Nephron (organoid): ENCODE measurements around the gene LRCH1.
A peak's percentile ranks its signal among the peaks of the same experiment; 100 is the strongest.

Experiments
- H3K27ac Mint-ChIP-seq, 3 experiments: 2 replicates each; pipeline ENCODE4 v1.8.0; 2020; ENCODE audit warnings: mixed read lengths in 3 of 3, mild to moderate bottlenecking in 2 of 3, moderate library complexity in 1 of 3
- H3K27me3 Mint-ChIP-seq: 2 replicates; pipeline ENCODE4 v1.8.0; 2021; ENCODE audit warnings: low read depth, mild to moderate bottlenecking, moderate library complexity, mixed read lengths
- H3K36me3 Mint-ChIP-seq: 2 replicates; pipeline ENCODE4 v1.8.0; 2020; ENCODE audit warnings: low read depth, mixed read lengths
- H3K4me1 Mint-ChIP-seq: 2 replicates; pipeline ENCODE4 v1.8.0; 2020; ENCODE audit warnings: mixed read lengths
- H3K4me3 Mint-ChIP-seq, 3 experiments: 2 replicates each; pipeline ENCODE4 v1.8.0; 2020; ENCODE audit warnings: mild to moderate bottlenecking in 3 of 3, mixed read lengths in 3 of 3, moderate library complexity in 2 of 3
- H3K9me3 Mint-ChIP-seq: 2 replicates; pipeline ENCODE4 v1.8.0; 2020; ENCODE audit warnings: mixed read lengths
- CTCF ChIP-seq, 3 experiments: fragments of 200-600 bp; sonication (generic); IDR thresholded peaks; one replicate each; pipeline ENCODE4 v1.5.0; 2021; ENCODE audit warnings: antibody characterized with exemption in 3 of 3; ENCODE audit not compliant: unreplicated experiment in 3 of 3

The LRCH1 gene

GRCh38 chr13:46603165-46603603, 50.2 kb downstream of the LRCH1 start:
- Mint-ChIP-seq H3K4me1 (peaks cover 70% of the 10 kb centered on the region), H3K27ac (peak overlapping the region; percentile 16 to 60 (median 34)), H3K9me3 (no peaks in the 10 kb centered on the region), H3K36me3 (peaks cover 5% of the 10 kb centered on the region), H3K4me3 (no peak overlapping the region), H3K27me3 (no peaks in the 10 kb centered on the region)
- no peak for TF ChIP-seq CTCF (IDR thresholded peaks at IDR 0.05; ENCODE audit: unreplicated experiment in 3 of 3)

GRCh38 chr13:46604226-46604990, 51.4 kb downstream of the LRCH1 start:
- Mint-ChIP-seq H3K36me3 (no peaks in the 10 kb centered on the region), H3K27me3 (no peaks in the 10 kb centered on the region), H3K9me3 (no peaks in the 10 kb centered on the region), H3K4me3 (no peak overlapping the region), H3K27ac (peak overlapping the region in 2 of 3 experiments; percentile 7 to 73), H3K4me1 (peaks cover 81% of the 10 kb centered on the region)
- no peak for TF ChIP-seq CTCF (IDR thresholded peaks at IDR 0.05; ENCODE audit: unreplicated experiment in 3 of 3)

GRCh38 chr13:46605076-46605824, 52.3 kb downstream of the LRCH1 start:
- Mint-ChIP-seq H3K27me3 (no peaks in the 10 kb centered on the region), H3K4me3 (no peak overlapping the region), H3K36me3 (no peaks in the 10 kb centered on the region), H3K27ac (peak overlapping the region; percentile 4 to 73 (median 7)), H3K4me1 (peaks cover 85% of the 10 kb centered on the region), H3K9me3 (no peaks in the 10 kb centered on the region)
- no peak for TF ChIP-seq CTCF (IDR thresholded peaks at IDR 0.05; ENCODE audit: unreplicated experiment in 3 of 3)

- no peaks in the 10 kb centered on the region for H3K27me3 Mint-ChIP-seq
- TF ChIP-seq CTCF (IDR thresholded peaks at IDR 0.05; ENCODE audit: unreplicated experiment in 3 of 3), result no peak
- no peaks in the 10 kb centered on the region for H3K9me3 Mint-ChIP-seq
- H3K4me1 Mint-ChIP-seq, result peaks cover 77% of the 10 kb centered on the region
- H3K4me3 Mint-ChIP-seq, result no peak overlapping the region
- peak overlapping the region; percentile 4 to 73 (median 7) for H3K27ac Mint-ChIP-seq
- H3K36me3 Mint-ChIP-seq, result no peaks in the 10 kb centered on the region
Observed at GRCh38 chr13:46605825-46606554, 53.0 kb downstream of the LRCH1 start.

GRCh38 chr13:46606970-46607369, 54.0 kb downstream of the LRCH1 start:
- peaks cover 68% of the 10 kb centered on the region for H3K4me1 Mint-ChIP-seq
- no peaks in the 10 kb centered on the region for H3K27me3 Mint-ChIP-seq
- peak overlapping the region; percentile 56 to 71 (median 62) for H3K27ac Mint-ChIP-seq
- H3K9me3 Mint-ChIP-seq, result no peaks in the 10 kb centered on the region
- no peaks in the 10 kb centered on the region for H3K36me3 Mint-ChIP-seq
- no peak overlapping the region for H3K4me3 Mint-ChIP-seq
- no peak for TF ChIP-seq CTCF (IDR thresholded peaks at IDR 0.05; ENCODE audit: unreplicated experiment in 3 of 3)
